LNCaP clone FGC (cell line): ENCODE data around the gene ARHGAP19.
A peak's percentile ranks its signal among the peaks of the same experiment; 100 is the strongest.

Source experiments
- DNase-seq: peaks from one replicate; pipeline ENCODE4 v3.0.0-alpha.2; 2011; ENCODE audit warnings: low read depth
- H3K4me3 ChIP-seq: 2 replicates; pipeline ENCODE4 v1.5.1; 2011; ENCODE audit warnings: mild to moderate bottlenecking, low read depth, low read length, control low read depth
- CTCF ChIP-seq: IDR thresholded peaks from 2 replicates; pipeline ENCODE4 v1.5.1; 2012; ENCODE audit warnings: mild to moderate bottlenecking; ENCODE audit not compliant: control insufficient read depth, insufficient read depth; ENCODE audit errors: extremely low read depth

The ARHGAP19 gene

DNA sequence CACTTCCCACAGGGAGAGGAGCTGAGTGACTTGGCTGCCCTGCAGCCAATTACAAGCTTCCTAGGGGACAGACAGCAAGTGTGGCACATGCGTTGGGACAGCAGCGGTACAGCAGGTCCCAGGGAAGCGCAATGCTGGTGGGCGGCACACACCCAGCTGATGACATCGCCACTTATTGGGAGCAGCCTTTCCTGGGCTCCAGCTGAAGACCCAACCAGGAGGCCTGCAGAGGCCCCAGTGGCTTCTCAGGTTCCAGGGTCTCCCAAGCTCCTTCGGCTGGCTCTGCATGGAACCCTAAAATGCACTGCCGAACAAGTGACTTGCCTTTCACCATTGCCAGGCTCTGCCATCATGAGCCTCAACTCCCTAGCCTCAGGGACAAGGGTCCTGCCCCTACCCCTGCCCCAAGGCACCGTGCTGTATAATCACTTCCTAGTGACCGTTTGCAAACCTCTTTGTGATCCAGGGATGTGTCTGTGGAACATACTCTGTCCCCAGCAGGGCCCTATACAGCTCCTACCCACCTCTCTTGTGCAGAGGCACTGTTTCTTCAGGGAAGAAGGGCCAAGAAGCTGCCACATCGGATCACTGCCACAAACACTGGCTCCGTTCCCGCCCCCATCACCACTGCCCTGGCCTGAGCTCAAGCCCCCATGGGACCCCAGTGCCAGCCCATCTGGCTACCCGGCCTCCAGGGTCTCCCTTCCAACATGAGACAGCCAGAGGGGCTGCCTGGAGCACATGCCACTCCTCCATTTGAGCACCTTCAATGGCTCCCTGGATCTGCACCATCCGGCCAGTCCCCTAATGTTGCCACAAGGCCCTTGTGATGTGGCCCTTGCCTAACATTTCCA lies 87.4 kb downstream of the ARHGAP19 start:
- H3K4me3 ChIP-seq = no peak overlapping the region
- DNase-seq = no peak
- no peak for TF ChIP-seq CTCF

DNA sequence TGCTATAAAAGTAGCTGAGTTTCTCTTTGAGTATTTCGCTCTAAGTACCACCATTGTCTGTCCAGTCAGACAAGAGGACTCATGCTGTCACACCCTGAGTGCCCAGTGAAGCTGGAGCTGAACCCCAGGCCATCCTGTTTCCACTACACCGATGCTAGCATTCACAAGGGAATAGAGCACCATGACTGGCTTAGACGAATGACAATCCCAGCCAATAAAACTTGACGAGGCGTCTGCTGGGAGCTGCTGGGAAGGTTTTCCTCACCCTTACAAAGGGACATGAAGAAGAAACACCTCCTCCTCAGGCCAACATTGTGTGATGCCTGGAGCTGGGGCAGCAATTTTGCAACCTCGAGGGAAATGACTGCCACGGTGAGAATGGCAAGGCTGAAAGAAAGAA lies 89.2 kb downstream of the ARHGAP19 start:
- DNase-seq = no peak
- H3K4me3 ChIP-seq = no peak overlapping the region
- TF ChIP-seq CTCF = no peak

DNA sequence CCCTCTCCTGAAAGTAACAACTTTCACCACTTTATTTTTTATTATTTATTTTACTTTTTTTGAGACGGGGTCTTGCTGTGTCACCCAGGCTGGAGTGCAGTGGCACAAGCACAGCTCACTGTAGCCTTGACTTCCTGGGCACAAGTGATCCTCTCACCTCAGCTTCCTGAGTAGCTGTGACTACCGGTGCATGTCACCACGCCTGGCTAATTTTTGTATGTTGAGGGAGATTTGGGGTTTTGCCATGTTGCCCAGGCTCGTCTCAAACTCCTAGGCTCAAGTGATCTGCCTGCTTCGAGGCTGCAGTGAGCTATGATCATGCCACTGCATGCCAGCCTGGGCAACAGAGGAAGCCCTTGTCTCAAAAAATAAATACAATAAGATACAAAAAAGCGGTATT lies 91.8 kb downstream of the ARHGAP19 start:
- no peak for DNase-seq
- no peak overlapping the region for H3K4me3 ChIP-seq
- TF ChIP-seq CTCF = no peak

DNA sequence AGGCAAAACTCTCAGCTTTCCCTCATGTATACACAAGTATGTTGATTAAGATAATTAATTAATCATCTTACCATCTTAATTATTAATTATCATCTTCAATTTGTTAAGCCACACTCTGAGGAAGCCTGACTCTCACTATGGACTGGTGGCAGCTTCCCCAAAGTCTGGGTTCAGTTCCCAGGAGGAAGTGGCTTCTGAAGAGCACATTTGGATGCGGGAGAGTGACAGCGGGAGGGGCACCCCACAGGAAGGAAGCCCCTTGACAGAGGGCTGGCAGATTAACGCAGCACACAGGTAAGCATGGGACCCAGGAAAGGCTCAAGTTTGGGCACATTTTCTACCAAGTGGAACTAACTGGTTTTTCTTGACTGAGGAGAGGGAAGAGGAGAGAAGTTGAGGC lies 93.3 kb downstream of the ARHGAP19 start:
- TF ChIP-seq CTCF = no peak
- DNase-seq = no peak
- no peak overlapping the region for H3K4me3 ChIP-seq

DNA sequence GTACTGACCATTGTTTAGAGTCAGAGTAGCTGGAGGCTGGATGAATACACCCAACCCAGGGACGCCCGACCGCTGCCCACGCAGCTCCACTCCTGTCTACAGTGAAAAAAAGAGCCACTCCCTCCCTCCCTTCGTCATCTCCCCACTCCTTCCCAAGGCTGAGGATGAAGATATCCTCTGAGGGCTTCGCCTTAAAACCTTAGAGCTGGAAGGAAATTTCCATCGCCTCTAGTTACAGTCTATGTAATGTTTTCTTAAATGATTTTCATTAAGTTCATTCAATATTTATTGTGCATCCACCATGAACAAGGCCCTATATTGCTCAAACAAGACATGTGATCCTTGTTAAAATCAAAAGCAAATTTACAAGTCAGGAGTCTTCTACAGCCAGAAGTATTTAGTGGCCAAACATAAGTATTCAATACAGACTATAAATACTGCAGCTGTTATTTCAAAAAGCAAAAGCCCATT lies 95.4 kb downstream of the ARHGAP19 start:
- H3K4me3 ChIP-seq = no peak overlapping the region
- TF ChIP-seq CTCF = no peak
- peak; percentile 75 for DNase-seq

DNA sequence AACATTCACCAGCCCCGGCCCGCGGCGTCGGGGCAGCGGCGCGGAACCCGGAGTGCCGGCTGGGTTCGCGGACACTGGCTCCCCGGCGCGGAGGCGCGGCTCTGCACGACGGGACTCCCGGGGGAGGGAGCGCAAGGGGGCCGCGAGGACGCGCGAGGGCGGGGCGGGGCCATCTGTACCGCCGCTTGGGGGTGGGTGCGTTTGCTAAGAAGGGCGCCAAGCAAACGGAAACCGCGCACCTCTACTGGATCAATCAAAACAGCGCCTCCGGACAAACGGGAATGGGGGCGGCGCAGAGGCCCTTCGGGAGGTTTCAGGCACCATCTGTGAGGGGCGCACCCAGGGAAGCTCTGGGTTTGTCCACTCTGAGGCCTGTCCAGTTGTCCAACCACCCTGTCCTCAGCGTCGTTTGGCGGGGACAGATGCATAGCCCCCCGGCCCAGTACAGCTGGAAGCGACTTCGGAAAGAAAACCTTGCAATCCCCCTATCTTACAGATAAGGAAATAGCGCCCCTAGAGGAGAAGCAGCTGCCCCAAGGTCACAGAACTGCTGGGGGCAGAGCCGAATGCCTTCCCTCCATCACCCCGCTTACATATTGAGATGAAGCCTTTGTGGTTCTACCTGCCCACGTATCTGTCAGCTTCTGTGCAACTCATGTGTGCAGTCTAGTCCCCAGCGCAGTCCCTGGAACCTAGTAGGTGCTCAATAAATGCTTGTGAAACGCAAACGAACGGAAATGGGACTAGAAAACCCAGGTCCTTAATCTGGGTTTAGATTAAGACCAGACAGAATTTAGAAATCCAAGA lies 96.0 kb downstream of the ARHGAP19 start:
- no peak for DNase-seq
- no peak for TF ChIP-seq CTCF
- no peak overlapping the region for H3K4me3 ChIP-seq
